Measurements from ENCODE around the gene PAPLN. TPM values are rescaled to one million over a fixed set of nuclear protein-coding genes. Genes with fewer than 3 reads are reported as not detected.

Gene PAPLN
- total RNA-seq, 1 experiment from 2014 or later: 22.2 TPM

DNA sequence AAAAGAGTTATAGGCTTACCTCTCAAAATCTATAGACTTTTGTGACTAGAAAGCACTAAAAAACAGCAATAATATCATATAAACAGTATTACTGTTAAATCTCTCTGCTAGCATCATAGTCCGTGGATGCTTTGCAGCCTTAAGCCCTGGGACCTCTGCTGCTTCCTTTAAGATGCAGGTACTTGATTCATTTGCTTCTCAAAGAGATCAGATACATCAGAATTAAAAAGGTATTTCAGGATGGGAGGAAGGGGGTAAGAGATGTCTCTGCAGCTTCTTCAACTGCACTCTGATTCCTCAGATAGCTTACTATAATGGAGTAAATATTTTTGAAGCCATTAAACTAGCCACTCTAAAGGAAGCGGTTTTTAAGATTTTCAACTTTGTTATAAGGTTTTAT, 49.3 kb downstream of the PAPLN start:
- Histone ChIP-seq H3K36me3 (ENCODE audit: control insufficient read depth, insufficient read depth, low read length) (peaks cover 2% of the 10 kb centered on the region; the same call in 1 of the 2 replicates), H3K9me3 (ENCODE audit: control insufficient read depth, insufficient read depth, low read depth, low read length) (no peaks in the 10 kb centered on the region), H3K27me3 (ENCODE audit: control insufficient read depth, insufficient read depth, low read length) (no peaks in the 10 kb centered on the region), H3K4me3 (ENCODE audit: low read depth in 2 of 2, low read length in 2 of 2) (no peak overlapping the region), H3K27ac (ENCODE audit: low read length) (no peak overlapping the region), H3K4me1 (ENCODE audit: control insufficient read depth, insufficient read depth, low read length) (no peaks in the 10 kb centered on the region)
- CTCF ChIA-PET: no interaction called here
- BruUV-seq (replicated peaks): no TSS peak
- in situ Hi-C loops (cut with HindIII; ENCODE audit: low pct_unique_long_range_greater_than_20kb, low sequenced_read_pairs): no loop called here
- ATAC-seq (no peak), DNase-seq (ENCODE audit: low read depth, low spot score) (no peak)
- intact Hi-C loops (cut with micrococcal nuclease; ENCODE audit: unreplicated experiment): no loop called here
- TF ChIP-seq POLR2AphosphoS5 (IDR thresholded peaks at IDR 0.05; ENCODE audit: low read depth, low read length): no peak
- POLR2A ChIA-PET: interaction anchor here (0.7 kb wide), 1 partner anchor 22 kb away, joined by 3 read pairs; no protein-coding TSS in a partner anchor

DNA sequence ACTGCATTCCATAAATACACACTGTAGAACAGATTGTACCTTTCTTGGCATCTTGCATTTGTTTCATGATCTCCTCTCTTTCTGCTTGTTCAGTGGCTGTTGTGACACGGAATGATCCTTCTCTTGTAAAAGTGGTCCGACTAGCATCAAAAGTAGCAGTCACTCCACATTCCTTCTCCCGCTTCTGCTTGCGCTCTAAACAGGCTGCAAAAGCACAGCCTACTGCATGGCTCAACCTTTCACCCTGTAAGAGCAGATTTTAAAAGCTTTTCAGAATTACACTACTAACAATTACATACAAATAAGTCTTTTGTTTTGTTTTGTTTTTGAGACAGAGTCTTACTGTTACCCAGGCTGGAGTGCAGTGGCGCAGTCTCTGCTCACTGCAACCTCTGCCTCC, 49.8 kb downstream of the PAPLN start:
- Histone ChIP-seq H3K27me3 (ENCODE audit: control insufficient read depth, insufficient read depth, low read length) (no peaks in the 10 kb centered on the region), H3K9me3 (ENCODE audit: control insufficient read depth, insufficient read depth, low read depth, low read length) (no peaks in the 10 kb centered on the region), H3K36me3 (ENCODE audit: control insufficient read depth, insufficient read depth, low read length) (peaks cover 2% of the 10 kb centered on the region; the same call in 1 of the 2 replicates), H3K4me1 (ENCODE audit: control insufficient read depth, insufficient read depth, low read length) (no peaks in the 10 kb centered on the region), H3K4me3 (ENCODE audit: low read depth in 2 of 2, low read length in 2 of 2) (no peak overlapping the region), H3K27ac (ENCODE audit: low read length) (no peak overlapping the region)
- in situ Hi-C loops (cut with HindIII; ENCODE audit: low pct_unique_long_range_greater_than_20kb, low sequenced_read_pairs): no loop called here
- ChIA-PET POLR2A (interaction anchor here (0.7 kb wide), 1 partner anchor 22 kb away, joined by 3 read pairs; no protein-coding TSS in a partner anchor), CTCF (interaction anchor here (0.6 kb wide), 1 partner anchor 161 kb away, joined by 3 read pairs; no protein-coding TSS in a partner anchor)
- ATAC-seq: no peak
- intact Hi-C loops (cut with micrococcal nuclease; ENCODE audit: unreplicated experiment): no loop called here
- no TSS peak for BruUV-seq (replicated peaks)
- no peak for DNase-seq (ENCODE audit: low read depth, low spot score)
- TF ChIP-seq, protein P1, sequence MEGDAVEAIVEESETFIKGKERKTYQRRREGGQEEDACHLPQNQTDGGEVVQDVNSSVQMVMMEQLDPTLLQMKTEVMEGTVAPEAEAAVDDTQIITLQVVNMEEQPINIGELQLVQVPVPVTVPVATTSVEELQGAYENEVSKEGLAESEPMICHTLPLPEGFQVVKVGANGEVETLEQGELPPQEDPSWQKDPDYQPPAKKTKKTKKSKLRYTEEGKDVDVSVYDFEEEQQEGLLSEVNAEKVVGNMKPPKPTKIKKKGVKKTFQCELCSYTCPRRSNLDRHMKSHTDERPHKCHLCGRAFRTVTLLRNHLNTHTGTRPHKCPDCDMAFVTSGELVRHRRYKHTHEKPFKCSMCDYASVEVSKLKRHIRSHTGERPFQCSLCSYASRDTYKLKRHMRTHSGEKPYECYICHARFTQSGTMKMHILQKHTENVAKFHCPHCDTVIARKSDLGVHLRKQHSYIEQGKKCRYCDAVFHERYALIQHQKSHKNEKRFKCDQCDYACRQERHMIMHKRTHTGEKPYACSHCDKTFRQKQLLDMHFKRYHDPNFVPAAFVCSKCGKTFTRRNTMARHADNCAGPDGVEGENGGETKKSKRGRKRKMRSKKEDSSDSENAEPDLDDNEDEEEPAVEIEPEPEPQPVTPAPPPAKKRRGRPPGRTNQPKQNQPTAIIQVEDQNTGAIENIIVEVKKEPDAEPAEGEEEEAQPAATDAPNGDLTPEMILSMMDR (IDR thresholded peaks at IDR 0.05): no peak
- TF ChIP-seq POLR2AphosphoS5 (IDR thresholded peaks at IDR 0.05; ENCODE audit: low read depth, low read length) (no peak), TCF7L2 (IDR thresholded peaks at IDR 0.05; ENCODE audit: low read depth, low read length) (no peak), SIN3A (IDR thresholded peaks at IDR 0.05; ENCODE audit: borderline replicate concordance, insufficient read depth, low read depth, low read length) (no peak)
- TF ChIP-seq, protein P2, sequence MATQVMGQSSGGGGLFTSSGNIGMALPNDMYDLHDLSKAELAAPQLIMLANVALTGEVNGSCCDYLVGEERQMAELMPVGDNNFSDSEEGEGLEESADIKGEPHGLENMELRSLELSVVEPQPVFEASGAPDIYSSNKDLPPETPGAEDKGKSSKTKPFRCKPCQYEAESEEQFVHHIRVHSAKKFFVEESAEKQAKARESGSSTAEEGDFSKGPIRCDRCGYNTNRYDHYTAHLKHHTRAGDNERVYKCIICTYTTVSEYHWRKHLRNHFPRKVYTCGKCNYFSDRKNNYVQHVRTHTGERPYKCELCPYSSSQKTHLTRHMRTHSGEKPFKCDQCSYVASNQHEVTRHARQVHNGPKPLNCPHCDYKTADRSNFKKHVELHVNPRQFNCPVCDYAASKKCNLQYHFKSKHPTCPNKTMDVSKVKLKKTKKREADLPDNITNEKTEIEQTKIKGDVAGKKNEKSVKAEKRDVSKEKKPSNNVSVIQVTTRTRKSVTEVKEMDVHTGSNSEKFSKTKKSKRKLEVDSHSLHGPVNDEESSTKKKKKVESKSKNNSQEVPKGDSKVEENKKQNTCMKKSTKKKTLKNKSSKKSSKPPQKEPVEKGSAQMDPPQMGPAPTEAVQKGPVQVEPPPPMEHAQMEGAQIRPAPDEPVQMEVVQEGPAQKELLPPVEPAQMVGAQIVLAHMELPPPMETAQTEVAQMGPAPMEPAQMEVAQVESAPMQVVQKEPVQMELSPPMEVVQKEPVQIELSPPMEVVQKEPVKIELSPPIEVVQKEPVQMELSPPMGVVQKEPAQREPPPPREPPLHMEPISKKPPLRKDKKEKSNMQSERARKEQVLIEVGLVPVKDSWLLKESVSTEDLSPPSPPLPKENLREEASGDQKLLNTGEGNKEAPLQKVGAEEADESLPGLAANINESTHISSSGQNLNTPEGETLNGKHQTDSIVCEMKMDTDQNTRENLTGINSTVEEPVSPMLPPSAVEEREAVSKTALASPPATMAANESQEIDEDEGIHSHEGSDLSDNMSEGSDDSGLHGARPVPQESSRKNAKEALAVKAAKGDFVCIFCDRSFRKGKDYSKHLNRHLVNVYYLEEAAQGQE (IDR thresholded peaks at IDR 0.05; ENCODE audit: insufficient read depth in 1 of 2, low read depth in 2 of 2, low read length in 1 of 2): no peak

DNA sequence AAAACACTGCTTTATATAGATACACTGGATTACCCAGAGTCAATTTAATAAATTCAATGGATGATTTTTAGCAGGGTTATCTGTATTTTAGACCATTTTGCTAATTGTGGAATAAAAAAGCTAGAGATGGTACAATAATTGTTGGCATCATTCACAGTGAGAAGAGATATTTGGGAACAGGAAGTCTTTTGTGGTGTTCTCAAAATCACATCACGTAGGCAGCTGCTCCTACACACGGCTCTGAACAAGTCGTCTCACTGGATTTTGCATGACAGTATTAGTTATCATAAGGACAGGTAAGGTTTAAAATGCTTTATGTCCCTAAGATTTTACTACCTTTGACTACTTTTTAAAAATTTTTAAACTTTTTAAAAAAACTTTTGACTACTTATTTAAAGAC, 52.0 kb downstream of the PAPLN start:
- ChIA-PET POLR2A (no interaction called here), CTCF (no interaction called here)
- TF ChIP-seq, protein P2 (IDR thresholded peaks at IDR 0.05; ENCODE audit: insufficient read depth in 1 of 2, low read depth in 2 of 2, low read length in 1 of 2): no peak
- TF ChIP-seq, protein P1 (IDR thresholded peaks at IDR 0.05): no peak
- no peak for TF ChIP-seq POLR2AphosphoS5 (IDR thresholded peaks at IDR 0.05; ENCODE audit: low read depth, low read length)

More for the DNA sequence above, 52.0 kb downstream of the PAPLN start:
- in situ Hi-C loops (cut with HindIII; ENCODE audit: low pct_unique_long_range_greater_than_20kb, low sequenced_read_pairs): no loop called here
- H3K36me3 ChIP-seq (ENCODE audit: control insufficient read depth, insufficient read depth, low read length): peaks cover 2% of the 10 kb centered on the region; the same call in 1 of the 2 replicates
- no peaks in the 10 kb centered on the region for H3K9me3 ChIP-seq (ENCODE audit: control insufficient read depth, insufficient read depth, low read depth, low read length)
- no peak overlapping the region for H3K27ac ChIP-seq (ENCODE audit: low read length)
- DNase-seq (ENCODE audit: low read depth, low spot score) (no peak), ATAC-seq (no peak)
- no peaks in the 10 kb centered on the region for H3K4me1 ChIP-seq (ENCODE audit: control insufficient read depth, insufficient read depth, low read length)
- BruUV-seq (replicated peaks): no TSS peak
- intact Hi-C loops (cut with micrococcal nuclease; ENCODE audit: unreplicated experiment): no loop called here
- H3K27me3 ChIP-seq (ENCODE audit: control insufficient read depth, insufficient read depth, low read length): no peaks in the 10 kb centered on the region
- no peak overlapping the region for H3K4me3 ChIP-seq (ENCODE audit: low read depth in 2 of 2, low read length in 2 of 2)
